Loucy (cell line): ENCODE data around the gene TSPEAR.

Experiments used
- EZH2phosphoT487 ChIP-seq: fragments of 200-600 bp; IDR thresholded peaks from 2 replicates; pipeline ENCODE4 v1.6.1; 2018; ENCODE audit warnings: antibody characterized with exemption, mild to moderate bottlenecking, moderate library complexity, borderline replicate concordance
- TF ChIP-seq, protein P1 (sequence below): fragments of 200-600 bp; sonication (generic); conservative IDR thresholded peaks from 2 replicates; pipeline ENCODE4 v1.5.1; 2014; ENCODE audit warnings: mild to moderate bottlenecking, antibody characterized with exemption, low read length

DNA sequence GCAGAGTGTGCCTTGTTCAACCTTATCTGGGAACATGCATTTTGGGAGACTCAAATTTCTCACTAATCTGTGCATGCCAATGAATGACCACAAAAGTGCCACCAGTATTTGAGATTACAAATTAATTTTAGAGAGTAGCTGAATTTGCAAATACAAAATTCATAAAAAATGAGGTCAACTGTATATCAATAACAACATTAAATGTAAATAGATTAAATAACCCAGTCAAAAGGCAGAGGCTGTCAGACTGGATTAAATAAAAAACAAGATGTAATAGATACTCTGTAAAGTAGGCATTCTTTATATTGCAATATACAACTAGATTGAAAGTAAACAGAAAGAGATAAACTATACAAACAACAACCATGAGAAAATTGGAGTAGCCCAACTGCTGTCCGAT lies 147.3 kb downstream of the TSPEAR start:
- TF ChIP-seq, protein P1, sequence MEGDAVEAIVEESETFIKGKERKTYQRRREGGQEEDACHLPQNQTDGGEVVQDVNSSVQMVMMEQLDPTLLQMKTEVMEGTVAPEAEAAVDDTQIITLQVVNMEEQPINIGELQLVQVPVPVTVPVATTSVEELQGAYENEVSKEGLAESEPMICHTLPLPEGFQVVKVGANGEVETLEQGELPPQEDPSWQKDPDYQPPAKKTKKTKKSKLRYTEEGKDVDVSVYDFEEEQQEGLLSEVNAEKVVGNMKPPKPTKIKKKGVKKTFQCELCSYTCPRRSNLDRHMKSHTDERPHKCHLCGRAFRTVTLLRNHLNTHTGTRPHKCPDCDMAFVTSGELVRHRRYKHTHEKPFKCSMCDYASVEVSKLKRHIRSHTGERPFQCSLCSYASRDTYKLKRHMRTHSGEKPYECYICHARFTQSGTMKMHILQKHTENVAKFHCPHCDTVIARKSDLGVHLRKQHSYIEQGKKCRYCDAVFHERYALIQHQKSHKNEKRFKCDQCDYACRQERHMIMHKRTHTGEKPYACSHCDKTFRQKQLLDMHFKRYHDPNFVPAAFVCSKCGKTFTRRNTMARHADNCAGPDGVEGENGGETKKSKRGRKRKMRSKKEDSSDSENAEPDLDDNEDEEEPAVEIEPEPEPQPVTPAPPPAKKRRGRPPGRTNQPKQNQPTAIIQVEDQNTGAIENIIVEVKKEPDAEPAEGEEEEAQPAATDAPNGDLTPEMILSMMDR, result no peak
- TF ChIP-seq EZH2phosphoT487, result no peak
